Measurements from ENCODE around the gene ACAT2.
"Not testable (repeated sequence)": the region's sequence is repeated elsewhere in the genome, so short reads cannot be mapped to it uniquely, and the experiment has no call there.

The ACAT2 gene

GRCh38 chr6:159813781-159814180 lies 51.9 kb downstream of the ACAT2 start:
- no peak for DNase-seq (ENCODE audit: low read depth)

GRCh38 chr6:159815410-159815809 lies 53.6 kb downstream of the ACAT2 start:
- no peak for DNase-seq (ENCODE audit: low read depth)

GRCh38 chr6:159816775-159817174 lies 54.9 kb downstream of the ACAT2 start:
- DNase-seq (ENCODE audit: low read depth): not testable (repeated sequence)

GRCh38 chr6:159817951-159818739 lies 56.3 kb downstream of the ACAT2 start:
- no peak for DNase-seq (ENCODE audit: low read depth)

- no peak for DNase-seq (ENCODE audit: low read depth)
These were observed 57.3 kb downstream of the ACAT2 start for GRCh38 chr6:159819098-159819497.

GRCh38 chr6:159819932-159820640 lies 58.2 kb downstream of the ACAT2 start:
- DNase-seq (ENCODE audit: low read depth): peak; percentile 6

GRCh38 chr6:159821122-159821521 lies 59.3 kb downstream of the ACAT2 start:
- no peak for DNase-seq (ENCODE audit: low read depth)

- no peak for DNase-seq (ENCODE audit: low read depth)
These were observed 59.9 kb downstream of the ACAT2 start for GRCh38 chr6:159821726-159822125.

- no peak for DNase-seq (ENCODE audit: low read depth)
These were observed 62.1 kb downstream of the ACAT2 start for GRCh38 chr6:159823953-159824352.

GRCh38 chr6:159824690-159825089 lies 62.8 kb downstream of the ACAT2 start:
- not testable (repeated sequence) for DNase-seq (ENCODE audit: low read depth)

- DNase-seq (ENCODE audit: low read depth): no peak
These were observed 64.2 kb downstream of the ACAT2 start for GRCh38 chr6:159826004-159826403.

GRCh38 chr6:159826968-159827647 lies 65.3 kb downstream of the ACAT2 start:
- DNase-seq (ENCODE audit: low read depth): no peak

- peak; percentile 74 for DNase-seq (ENCODE audit: low read depth)
These were observed 66.2 kb downstream of the ACAT2 start for GRCh38 chr6:159828074-159828473.
